ENCODE results near the gene KRTAP4-1.
"Not testable (repeated sequence)": the region's sequence is repeated elsewhere in the genome, so short reads cannot be mapped to it uniquely, and the experiment has no call there.

Gene KRTAP4-1

GRCh38 chr17:41184480-41184961 is at the start of gene KRTAP4-1:
TSS of gene KRTAP4-1 (minus strand) at chr17:41184911. CDS start at chr17:41184854, 57 bp downstream.
- no peak for DNase-seq (ENCODE audit: low read depth)

GRCh38 chr17:41232399-41233105 is 47.8 kb upstream of the KRTAP4-1 start, which contains the start of gene KRTAP9-3:
TSS of gene KRTAP9-3 (plus strand) at chr17:41232449. CDS start at chr17:41232502, 53 bp downstream.
- not testable (repeated sequence) for DNase-seq (ENCODE audit: low read depth)

GRCh38 chr17:41231731-41232130 is 47.0 kb upstream of the KRTAP4-1 start:
- no peak for DNase-seq (ENCODE audit: low read depth)

GRCh38 chr17:41230094-41230493 is 45.4 kb upstream of the KRTAP4-1 start:
- DNase-seq (ENCODE audit: low read depth), result no peak

- not testable (repeated sequence) for DNase-seq (ENCODE audit: low read depth)
These were observed 41.9 kb upstream of the KRTAP4-1 start, which contains the start of gene KRTAP9-2 for GRCh38 chr17:41226598-41227095. TSS of gene KRTAP9-2 (plus strand) at chr17:41226648. CDS start at chr17:41226655, 7 bp downstream.

- DNase-seq (ENCODE audit: low read depth), result no peak
These were observed 41.3 kb upstream of the KRTAP4-1 start for GRCh38 chr17:41226051-41226450.

GRCh38 chr17:41223821-41224220 is 39.1 kb upstream of the KRTAP4-1 start:
- DNase-seq (ENCODE audit: low read depth), result no peak

GRCh38 chr17:41215681-41216080 is 31.0 kb upstream of the KRTAP4-1 start:
- DNase-seq (ENCODE audit: low read depth), result no peak

- DNase-seq (ENCODE audit: low read depth), result no peak
These were observed 27.9 kb upstream of the KRTAP4-1 start for GRCh38 chr17:41212524-41213169.

- DNase-seq (ENCODE audit: low read depth), result no peak
These were observed 27.2 kb upstream of the KRTAP4-1 start for GRCh38 chr17:41211845-41212466.

GRCh38 chr17:41199421-41200078 is 14.8 kb upstream of the KRTAP4-1 start:
- DNase-seq (ENCODE audit: low read depth), result no peak

- no peak for DNase-seq (ENCODE audit: low read depth)
These were observed 11.4 kb upstream of the KRTAP4-1 start for GRCh38 chr17:41196068-41196467.

GRCh38 chr17:41190328-41190727 is 5.6 kb upstream of the KRTAP4-1 start:
- no peak for DNase-seq (ENCODE audit: low read depth)

GRCh38 chr17:41189837-41190318 is 5.2 kb upstream of the KRTAP4-1 start, which contains the start of gene KRTAP9-1:
TSS of gene KRTAP9-1 (plus strand) at chr17:41189887. CDS start at chr17:41189887, 0 bp downstream.
- not testable (repeated sequence) for DNase-seq (ENCODE audit: low read depth)

GRCh38 chr17:41186872-41187271 is 2.2 kb upstream of the KRTAP4-1 start:
- DNase-seq (ENCODE audit: low read depth), result no peak

- DNase-seq (ENCODE audit: low read depth), result no peak
These were observed 290 bp upstream of the KRTAP4-1 start for GRCh38 chr17:41185001-41185400.

- no peak for DNase-seq (ENCODE audit: low read depth)
These were observed 5.7 kb downstream of the KRTAP4-1 start for GRCh38 chr17:41178843-41179616.

- no peak for DNase-seq (ENCODE audit: low read depth)
These were observed 6.4 kb downstream of the KRTAP4-1 start for GRCh38 chr17:41178341-41178740.

GRCh38 chr17:41177727-41178271 is 6.9 kb downstream of the KRTAP4-1 start, which contains the start of gene KRTAP4-2:
TSS of gene KRTAP4-2 (minus strand) at chr17:41178221. CDS start at chr17:41178164, 57 bp downstream.
- no peak for DNase-seq (ENCODE audit: low read depth)

- DNase-seq (ENCODE audit: low read depth), result no peak
These were observed 7.8 kb downstream of the KRTAP4-1 start for GRCh38 chr17:41176744-41177387.
